Activated CD8-positive, alpha-beta T cell treated with anti-CD3 and anti-CD28 coated beads for 36 hours (primary cell): ENCODE measurements around the gene CHMP1B. TPM values are rescaled to one million over a fixed set of nuclear protein-coding genes. Genes with fewer than 3 reads are reported as not detected.

Experiments
- ATAC-seq: fragments of 200-7000 bp; cut with Tn5 transposase; one replicate; pipeline ENCODE4 v1.10.0; 2021; ENCODE audit warnings: mild to moderate bottlenecking, moderate library complexity
- CTCF ChIA-PET: fragments of 350-600 bp; sonication (Branson Sonifier 250); formaldehyde crosslinking; loops from one replicate; lab custom pipeline; 2021; ENCODE audit warnings: antibody characterized with exemption; lab: Charles Lee
- POLR2A ChIA-PET: fragments of 350-600 bp; sonication (Branson Sonifier 250); formaldehyde crosslinking; loops from one replicate; lab custom pipeline; 2021; ENCODE audit warnings: antibody characterized with exemption; lab: Charles Lee
- DNase-seq: peaks from one replicate; pipeline ENCODE4 v3.0.0-alpha.2; 2020
- H3K27ac Mint-ChIP-seq: one replicate; pipeline ENCODE4 v1.8.0; 2021; ENCODE audit warnings: mild to moderate bottlenecking, mixed read lengths
- H3K27me3 Mint-ChIP-seq: one replicate; pipeline ENCODE4 v1.8.0; 2021; ENCODE audit warnings: mixed read lengths
- H3K36me3 Mint-ChIP-seq: one replicate; pipeline ENCODE4 v1.8.0; 2021; ENCODE audit warnings: low read depth, mixed read lengths
- H3K4me1 Mint-ChIP-seq: one replicate; pipeline ENCODE4 v1.8.0; 2021; ENCODE audit warnings: low read depth, mixed read lengths
- H3K4me3 Mint-ChIP-seq: one replicate; pipeline ENCODE4 v1.8.0; 2021; ENCODE audit warnings: mild to moderate bottlenecking, moderate library complexity, mixed read lengths
- H3K9me3 Mint-ChIP-seq: one replicate; pipeline ENCODE4 v1.8.0; 2021; ENCODE audit warnings: mixed read lengths
- intact Hi-C: fragments of 100-400 bp; cut with micrococcal nuclease; formaldehyde crosslinking; loops from one replicate; pipeline ENCODE4 v1.10.0; 2022
- total RNA-seq, 2 experiments: library from RNA; stranded (reverse); gene quantifications; one replicate each; pipeline ENCODE4 v1.2.3, GENCODE V29; 2021
- TF ChIP-seq, protein P1 (sequence below): fragments of 200-600 bp; IDR thresholded peaks from one replicate; pipeline ENCODE4 v1.8.0; 2022; ENCODE audit warnings: antibody characterized with exemption, mild to moderate bottlenecking

Gene CHMP1B
- total RNA-seq, 2 experiments from 2014 or later: 24.8 to 25.8 TPM

DNA sequence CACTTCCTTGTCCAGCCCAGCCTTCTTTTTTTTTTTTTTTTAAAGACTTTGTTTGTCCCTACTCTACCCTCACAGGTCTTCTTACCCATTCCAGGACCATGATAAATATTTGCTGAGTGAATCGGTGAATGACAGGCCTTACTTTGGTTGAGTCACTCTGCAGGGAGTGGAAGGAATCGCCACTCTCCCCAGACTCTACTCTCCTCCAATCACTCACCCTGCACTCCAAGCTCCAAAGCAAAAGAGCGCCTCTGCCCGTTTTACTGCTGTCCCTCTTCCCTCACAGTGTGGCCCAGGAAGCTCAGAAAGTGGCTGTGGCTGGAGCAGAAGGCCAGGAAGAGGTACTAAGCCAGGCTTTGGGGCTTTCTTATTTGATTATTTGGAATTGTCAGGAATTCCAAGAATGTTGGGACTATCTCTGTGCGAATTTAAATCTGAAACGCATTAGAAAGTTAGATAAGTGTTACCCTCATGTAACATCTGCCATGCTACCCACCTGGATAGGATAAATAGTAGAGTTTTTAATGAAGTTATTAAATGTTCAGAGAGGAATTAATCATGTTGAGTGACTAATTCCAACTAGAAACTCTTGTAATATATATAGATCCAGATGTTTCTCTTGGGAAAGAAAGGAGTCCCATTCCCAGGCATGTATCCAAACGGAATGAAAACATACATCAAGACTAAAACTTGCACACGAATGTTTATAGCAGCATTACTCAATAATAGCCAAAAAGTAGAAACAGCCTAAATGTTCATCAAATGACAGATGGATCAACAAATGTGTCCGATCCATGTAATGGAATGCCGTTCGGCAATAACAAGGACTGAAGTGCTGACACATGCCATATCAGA lies 43.0 kb upstream of the CHMP1B start:
- TF ChIP-seq, protein P1, sequence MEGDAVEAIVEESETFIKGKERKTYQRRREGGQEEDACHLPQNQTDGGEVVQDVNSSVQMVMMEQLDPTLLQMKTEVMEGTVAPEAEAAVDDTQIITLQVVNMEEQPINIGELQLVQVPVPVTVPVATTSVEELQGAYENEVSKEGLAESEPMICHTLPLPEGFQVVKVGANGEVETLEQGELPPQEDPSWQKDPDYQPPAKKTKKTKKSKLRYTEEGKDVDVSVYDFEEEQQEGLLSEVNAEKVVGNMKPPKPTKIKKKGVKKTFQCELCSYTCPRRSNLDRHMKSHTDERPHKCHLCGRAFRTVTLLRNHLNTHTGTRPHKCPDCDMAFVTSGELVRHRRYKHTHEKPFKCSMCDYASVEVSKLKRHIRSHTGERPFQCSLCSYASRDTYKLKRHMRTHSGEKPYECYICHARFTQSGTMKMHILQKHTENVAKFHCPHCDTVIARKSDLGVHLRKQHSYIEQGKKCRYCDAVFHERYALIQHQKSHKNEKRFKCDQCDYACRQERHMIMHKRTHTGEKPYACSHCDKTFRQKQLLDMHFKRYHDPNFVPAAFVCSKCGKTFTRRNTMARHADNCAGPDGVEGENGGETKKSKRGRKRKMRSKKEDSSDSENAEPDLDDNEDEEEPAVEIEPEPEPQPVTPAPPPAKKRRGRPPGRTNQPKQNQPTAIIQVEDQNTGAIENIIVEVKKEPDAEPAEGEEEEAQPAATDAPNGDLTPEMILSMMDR: no peak
- no peaks in the 10 kb centered on the region for H3K36me3 Mint-ChIP-seq
- no peaks in the 10 kb centered on the region for H3K9me3 Mint-ChIP-seq
- ATAC-seq (no peak), DNase-seq (no peak)
- intact Hi-C loops: no loop called here
- H3K4me3 Mint-ChIP-seq: no peak overlapping the region
- no peak overlapping the region for H3K27ac Mint-ChIP-seq
- POLR2A ChIA-PET: no interaction called here
- CTCF ChIA-PET: no interaction called here
- H3K27me3 Mint-ChIP-seq: peaks cover 1% of the 10 kb centered on the region
- no peaks in the 10 kb centered on the region for H3K4me1 Mint-ChIP-seq

DNA sequence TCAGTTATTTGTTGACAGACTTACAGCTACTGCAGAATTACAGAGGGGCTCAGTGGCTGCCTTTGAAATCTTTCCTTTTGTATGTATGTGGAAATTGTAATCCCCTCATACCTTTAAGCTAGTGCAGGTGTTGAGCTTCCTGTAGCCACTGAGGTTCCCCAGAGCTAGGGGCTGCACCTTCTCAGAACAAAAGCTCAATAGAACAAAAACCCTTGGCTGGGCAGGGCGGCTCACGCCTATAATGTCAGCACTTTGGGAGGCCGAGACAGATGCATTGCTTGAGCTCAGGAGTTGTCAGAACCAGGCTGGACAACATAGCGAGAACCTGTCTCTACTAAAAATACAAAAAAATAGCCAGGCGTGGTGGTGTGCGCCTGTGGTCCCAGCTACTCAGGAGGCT lies 41.3 kb upstream of the CHMP1B start:
- Mint-ChIP-seq H3K27me3 (peaks cover 1% of the 10 kb centered on the region), H3K9me3 (no peaks in the 10 kb centered on the region), H3K4me3 (no peak overlapping the region), H3K27ac (no peak overlapping the region), H3K4me1 (no peaks in the 10 kb centered on the region), H3K36me3 (no peaks in the 10 kb centered on the region)
- intact Hi-C loops: no loop called here
- CTCF ChIA-PET: no interaction called here
- TF ChIP-seq, protein P1: no peak
- ATAC-seq (no peak), DNase-seq (no peak)
- POLR2A ChIA-PET: no interaction called here

DNA sequence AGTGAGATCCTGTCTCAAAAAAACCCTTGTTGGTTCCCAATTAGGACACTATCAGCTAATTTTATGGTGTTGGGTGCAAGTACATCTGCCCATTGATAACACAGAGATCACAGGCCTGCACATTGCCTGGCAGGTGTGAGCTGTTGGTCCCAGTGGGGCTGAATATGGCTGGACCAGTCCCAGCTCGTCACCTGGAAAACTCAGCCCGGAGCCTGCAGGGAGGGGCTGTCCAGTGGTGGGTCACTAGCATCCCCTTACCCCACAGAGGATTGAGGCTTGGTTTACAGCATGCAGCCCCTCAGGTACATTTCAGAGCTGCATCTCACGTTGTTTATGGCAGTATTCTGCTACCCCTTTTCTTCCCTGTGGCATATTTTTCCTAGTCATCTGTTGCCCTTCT lies 40.8 kb upstream of the CHMP1B start:
- Mint-ChIP-seq H3K27me3 (peaks cover 1% of the 10 kb centered on the region), H3K27ac (no peak overlapping the region), H3K4me3 (no peak overlapping the region), H3K9me3 (no peaks in the 10 kb centered on the region), H3K36me3 (no peaks in the 10 kb centered on the region), H3K4me1 (no peaks in the 10 kb centered on the region)
- DNase-seq: no peak
- ChIA-PET POLR2A (no interaction called here), CTCF (no interaction called here)
- TF ChIP-seq, protein P1: no peak
- intact Hi-C loops: no loop called here
- no peak for ATAC-seq

DNA sequence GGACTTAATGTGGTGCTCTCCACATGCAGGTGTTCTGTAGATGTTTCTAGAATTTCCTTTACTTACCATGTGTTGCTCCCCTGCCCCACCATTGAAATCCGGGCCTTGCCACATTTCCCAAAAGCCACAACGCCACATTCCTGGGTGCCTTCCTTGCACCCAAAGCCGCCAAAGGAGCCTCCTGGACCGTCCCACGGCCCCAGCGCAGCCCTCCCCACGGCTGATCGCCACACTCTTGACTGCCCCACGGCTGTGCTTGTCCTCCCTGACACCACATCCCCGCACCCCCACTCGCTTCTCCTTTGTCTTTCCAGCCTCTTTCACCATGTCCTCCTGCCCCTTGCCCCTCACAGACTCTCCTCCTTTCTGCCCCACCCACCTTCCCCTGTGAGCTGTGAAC lies 40.2 kb upstream of the CHMP1B start:
- ChIA-PET POLR2A (no interaction called here), CTCF (no interaction called here)
- TF ChIP-seq, protein P1: no peak
- Mint-ChIP-seq H3K27me3 (peaks cover 1% of the 10 kb centered on the region), H3K4me3 (no peak overlapping the region), H3K9me3 (no peaks in the 10 kb centered on the region), H3K4me1 (no peaks in the 10 kb centered on the region), H3K36me3 (no peaks in the 10 kb centered on the region), H3K27ac (no peak overlapping the region)
- ATAC-seq: no peak
- DNase-seq: no peak
- intact Hi-C loops: no loop called here

DNA sequence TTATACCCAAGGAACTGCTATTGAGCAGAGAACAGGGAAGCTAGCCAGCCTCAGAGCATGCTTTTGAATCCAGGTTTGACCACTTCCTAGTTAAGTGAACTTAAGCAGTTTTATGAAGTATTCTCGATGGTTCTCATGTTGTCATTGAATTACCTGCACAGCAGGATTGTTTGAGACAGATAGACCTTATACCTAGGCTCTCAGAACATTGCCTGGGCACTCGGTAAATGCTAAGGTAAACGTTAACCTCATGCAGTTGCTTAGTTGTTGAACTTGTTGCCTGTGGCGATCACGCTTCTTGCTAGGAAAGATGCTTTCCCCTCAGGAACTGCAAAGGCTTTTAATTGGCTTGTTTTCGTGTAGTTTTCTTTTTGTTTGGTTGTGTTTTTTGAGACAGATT lies 34.0 kb upstream of the CHMP1B start:
- Mint-ChIP-seq H3K4me3 (no peak overlapping the region), H3K4me1 (no peaks in the 10 kb centered on the region), H3K27ac (no peak overlapping the region), H3K27me3 (no peaks in the 10 kb centered on the region), H3K9me3 (no peaks in the 10 kb centered on the region), H3K36me3 (no peaks in the 10 kb centered on the region)
- ChIA-PET POLR2A (no interaction called here), CTCF (interaction anchor here (1.0 kb wide), 1 partner anchor 121 kb away, joined by 3 read pairs; no protein-coding TSS in a partner anchor)
- intact Hi-C loops: no loop called here
- no peak for ATAC-seq
- no peak for DNase-seq
- TF ChIP-seq, protein P1: no peak
